Prostate gland (tissue), 2 donors: Measurements from ENCODE around the gene SPDYE2B.
"Not testable (repeated sequence)": the region's sequence is repeated elsewhere in the genome, so short reads cannot be mapped to it uniquely, and the experiment has no call there.

ENCODE experiments used
- POLR2A ChIP-seq: fragments of 450-650 bp; IDR thresholded peaks from one replicate; pipeline ENCODE4 v1.6.1; 2016; ENCODE audit warnings: antibody characterized with exemption, mild to moderate bottlenecking
- POLR2AphosphoS5 ChIP-seq: sonication (generic); formaldehyde crosslinking; IDR thresholded peaks from one replicate; pipeline ENCODE4 v1.6.1; 2017; ENCODE audit warnings: antibody characterized with exemption
- TF ChIP-seq, protein P1 (sequence below), 4 experiments: fragments of 200-600 bp in 2 of 4; fragments of 450-650 bp in 2 of 4; sonication (generic) in 2 of 4; IDR thresholded peaks; 1 replicate in 3 of 4; 2 replicates in 1 of 4; pipeline ENCODE4 v1.5.1; 2016 to 2019; ENCODE audit warnings: antibody characterized with exemption in 4 of 4, mild to moderate bottlenecking in 2 of 4, moderate library complexity in 2 of 4

DNA sequence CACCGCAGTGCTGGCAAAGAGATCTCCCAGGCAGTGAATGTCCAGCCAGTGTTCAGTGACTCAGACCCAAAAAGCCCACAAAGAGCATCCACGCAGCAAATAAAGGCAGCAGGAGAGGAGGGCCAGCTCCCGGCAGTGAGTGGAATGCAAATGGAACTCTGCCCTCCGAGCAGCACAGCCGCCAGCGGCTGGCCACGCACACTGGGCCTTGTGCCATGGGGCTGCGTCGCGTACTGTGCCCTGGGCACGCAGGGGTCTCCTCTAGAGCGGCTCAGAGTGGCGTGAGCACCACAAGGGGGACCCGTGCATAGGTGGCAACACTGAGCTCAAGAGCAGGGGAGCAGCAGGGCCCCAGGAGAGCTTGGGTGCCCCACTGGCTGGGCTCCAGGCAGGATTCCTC, 17.4 kb downstream of the SPDYE2B start:
- TF ChIP-seq, protein P1, sequence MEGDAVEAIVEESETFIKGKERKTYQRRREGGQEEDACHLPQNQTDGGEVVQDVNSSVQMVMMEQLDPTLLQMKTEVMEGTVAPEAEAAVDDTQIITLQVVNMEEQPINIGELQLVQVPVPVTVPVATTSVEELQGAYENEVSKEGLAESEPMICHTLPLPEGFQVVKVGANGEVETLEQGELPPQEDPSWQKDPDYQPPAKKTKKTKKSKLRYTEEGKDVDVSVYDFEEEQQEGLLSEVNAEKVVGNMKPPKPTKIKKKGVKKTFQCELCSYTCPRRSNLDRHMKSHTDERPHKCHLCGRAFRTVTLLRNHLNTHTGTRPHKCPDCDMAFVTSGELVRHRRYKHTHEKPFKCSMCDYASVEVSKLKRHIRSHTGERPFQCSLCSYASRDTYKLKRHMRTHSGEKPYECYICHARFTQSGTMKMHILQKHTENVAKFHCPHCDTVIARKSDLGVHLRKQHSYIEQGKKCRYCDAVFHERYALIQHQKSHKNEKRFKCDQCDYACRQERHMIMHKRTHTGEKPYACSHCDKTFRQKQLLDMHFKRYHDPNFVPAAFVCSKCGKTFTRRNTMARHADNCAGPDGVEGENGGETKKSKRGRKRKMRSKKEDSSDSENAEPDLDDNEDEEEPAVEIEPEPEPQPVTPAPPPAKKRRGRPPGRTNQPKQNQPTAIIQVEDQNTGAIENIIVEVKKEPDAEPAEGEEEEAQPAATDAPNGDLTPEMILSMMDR (IDR thresholded peaks at IDR 0.05), result not testable (repeated sequence)
- not testable (repeated sequence) for TF ChIP-seq POLR2AphosphoS5, POLR2A
